ENCODE measurements around the gene HHLA2.
"Not testable (repeated sequence)": the region's sequence is repeated elsewhere in the genome, so short reads cannot be mapped to it uniquely, and the experiment has no call there.

HHLA2 gene, protein sequence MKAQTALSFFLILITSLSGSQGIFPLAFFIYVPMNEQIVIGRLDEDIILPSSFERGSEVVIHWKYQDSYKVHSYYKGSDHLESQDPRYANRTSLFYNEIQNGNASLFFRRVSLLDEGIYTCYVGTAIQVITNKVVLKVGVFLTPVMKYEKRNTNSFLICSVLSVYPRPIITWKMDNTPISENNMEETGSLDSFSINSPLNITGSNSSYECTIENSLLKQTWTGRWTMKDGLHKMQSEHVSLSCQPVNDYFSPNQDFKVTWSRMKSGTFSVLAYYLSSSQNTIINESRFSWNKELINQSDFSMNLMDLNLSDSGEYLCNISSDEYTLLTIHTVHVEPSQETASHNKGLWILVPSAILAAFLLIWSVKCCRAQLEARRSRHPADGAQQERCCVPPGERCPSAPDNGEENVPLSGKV

DNA sequence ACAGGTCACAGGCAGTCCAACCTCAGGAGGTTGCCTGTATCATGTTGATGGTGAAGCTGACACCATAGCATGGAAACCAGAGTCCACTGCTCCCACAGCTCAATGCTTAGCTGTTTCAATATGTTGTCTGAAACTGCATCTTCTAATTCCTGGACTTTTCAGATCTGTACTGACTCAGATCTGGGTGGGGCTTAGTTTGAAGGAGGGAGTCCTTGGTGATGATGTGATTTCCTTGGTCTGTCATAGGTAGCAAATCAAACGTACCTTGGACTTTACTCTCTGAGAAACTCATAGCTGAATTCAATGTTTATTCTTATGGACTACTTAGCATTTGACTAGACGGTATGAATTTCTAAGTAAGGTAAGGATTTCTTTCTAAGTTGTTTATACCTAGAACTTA lies at the start of gene HHLA2:
HHLA2 (plus strand) TSS at position 310 of the 400 bp plus-strand sequence. CDS start 55,266 bp downstream, outside the sequence.
- no peak for DNase-seq

DNA sequence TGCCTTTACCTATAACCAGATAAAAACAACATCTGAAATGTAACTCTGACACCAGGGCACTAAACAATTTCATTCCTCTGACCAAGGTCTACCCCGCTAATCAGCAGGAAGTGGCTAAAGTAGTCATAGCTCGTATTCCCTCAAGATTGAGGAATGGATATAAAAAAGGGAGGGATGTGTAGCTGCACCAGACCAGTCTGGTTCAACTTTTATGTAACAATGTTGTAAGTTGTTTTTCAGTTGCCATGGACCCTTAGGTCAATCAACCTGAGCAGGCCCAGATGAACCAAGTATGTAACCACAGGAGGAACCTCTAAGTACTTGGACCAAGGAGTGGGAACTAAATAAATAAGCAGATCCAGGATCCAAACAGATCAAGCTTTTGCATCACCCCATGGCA lies 45.7 kb upstream of the HHLA2 start:
- no peak for DNase-seq

DNA sequence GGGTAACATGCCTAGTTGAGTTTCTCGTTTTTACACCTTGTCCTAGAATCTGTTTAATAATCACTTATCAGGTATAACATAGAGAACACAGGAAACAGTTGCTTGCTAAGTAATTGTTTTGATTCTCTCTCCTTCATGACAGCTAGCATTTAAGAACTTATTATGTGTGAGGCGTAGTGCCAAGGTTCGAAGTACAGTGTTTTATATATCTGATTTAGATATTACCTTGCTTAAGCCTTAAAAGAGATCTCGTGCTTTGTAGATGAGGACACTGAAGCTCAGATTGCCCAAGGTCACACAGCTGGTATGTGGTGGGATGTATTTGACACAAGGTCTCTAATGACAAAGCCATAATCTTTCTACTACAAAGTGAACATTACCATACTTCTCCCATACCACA lies 45.1 kb upstream of the HHLA2 start:
- DNase-seq = no peak

DNA sequence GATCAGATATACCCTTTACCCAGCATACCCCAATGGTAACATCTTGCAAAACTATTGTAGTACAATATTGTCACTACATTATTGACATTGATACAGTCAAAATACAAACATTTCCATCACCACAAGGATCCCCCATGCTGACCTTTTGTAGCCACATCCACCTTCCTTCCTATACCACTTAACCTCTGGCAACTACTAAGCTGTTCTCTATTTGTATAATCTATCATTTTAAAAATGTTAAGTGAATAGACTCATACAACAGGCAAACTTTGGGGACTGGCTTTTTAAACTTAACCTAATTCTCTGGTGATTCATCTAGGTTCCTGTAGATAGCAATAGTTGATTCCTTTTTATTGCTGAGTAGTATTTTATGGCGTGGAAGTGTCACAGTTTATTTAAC lies 44.5 kb upstream of the HHLA2 start:
- DNase-seq = no peak

DNA sequence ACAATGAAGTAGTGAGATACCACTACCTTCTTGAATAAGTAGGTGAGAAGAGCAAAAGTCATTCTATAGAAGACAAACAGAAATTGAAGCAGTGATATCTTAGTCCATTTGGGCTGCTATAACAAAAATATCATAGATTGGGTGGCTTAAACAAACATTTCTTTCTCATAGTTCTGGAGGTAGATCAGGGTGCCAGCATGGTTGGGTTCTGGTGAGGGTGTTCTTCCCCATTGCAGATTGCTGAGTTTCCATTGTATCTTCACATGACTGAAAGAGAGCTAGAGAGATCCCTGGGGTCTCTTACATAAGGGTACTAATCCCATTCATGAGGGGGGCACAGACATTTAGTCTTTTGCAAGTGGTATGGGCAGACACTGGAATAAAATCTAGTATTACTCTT lies 41.2 kb upstream of the HHLA2 start:
- DNase-seq = no peak

DNA sequence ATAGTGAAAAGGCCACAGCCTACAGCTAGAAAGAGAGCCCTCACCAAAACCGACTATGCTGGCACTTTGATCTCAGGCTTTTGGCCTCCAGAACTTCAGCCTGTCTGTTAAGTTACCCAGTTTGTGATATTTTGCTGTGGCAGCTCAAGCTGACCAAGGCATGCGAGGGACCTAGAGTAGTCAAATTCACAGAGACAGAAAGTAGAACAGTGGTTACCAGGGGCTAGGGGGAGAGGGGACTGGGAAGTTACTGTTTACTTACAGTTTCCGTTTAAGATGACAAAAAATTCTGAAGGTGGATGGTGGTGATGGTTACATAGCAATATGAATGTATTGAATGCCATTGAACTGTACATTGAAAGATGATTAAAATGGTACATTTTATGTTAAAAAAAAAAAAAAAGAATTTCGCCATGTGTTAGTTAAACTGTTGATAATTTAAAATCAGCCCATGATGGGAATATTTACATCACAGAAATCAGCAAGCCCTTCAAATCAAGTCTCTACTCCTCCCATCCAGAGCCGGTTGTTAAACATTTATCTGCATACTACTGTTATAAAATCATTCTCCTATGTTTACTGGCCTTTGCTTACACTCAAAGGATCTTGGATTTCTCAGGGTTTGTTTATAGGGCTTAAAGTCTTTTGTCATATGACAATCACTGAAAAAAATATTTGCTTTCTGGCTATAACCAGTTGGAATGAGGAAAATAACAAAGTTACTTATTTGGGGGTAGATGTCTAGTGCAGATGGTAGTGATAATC lies 31.6 kb upstream of the HHLA2 start:
- not testable (repeated sequence) for DNase-seq

DNA sequence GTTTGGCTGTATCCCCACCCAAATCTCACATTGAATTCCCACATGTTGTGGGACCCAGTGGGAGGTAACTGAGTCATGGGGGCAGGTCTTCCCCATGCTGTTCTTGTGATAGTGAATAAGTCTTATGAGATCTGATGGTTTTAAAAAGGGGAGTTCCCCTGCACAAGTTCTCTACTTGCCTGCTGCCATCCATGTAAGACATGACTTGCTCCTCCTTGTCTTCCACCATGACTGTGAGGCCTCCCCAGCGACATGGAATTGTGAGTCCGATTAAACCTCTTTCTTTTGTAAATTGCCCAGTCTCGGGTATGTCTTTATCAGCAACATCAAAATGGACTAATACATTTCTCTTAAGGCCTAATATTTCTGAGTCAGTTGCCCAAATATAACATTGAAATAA lies 28.1 kb upstream of the HHLA2 start:
- not testable (repeated sequence) for DNase-seq

DNA sequence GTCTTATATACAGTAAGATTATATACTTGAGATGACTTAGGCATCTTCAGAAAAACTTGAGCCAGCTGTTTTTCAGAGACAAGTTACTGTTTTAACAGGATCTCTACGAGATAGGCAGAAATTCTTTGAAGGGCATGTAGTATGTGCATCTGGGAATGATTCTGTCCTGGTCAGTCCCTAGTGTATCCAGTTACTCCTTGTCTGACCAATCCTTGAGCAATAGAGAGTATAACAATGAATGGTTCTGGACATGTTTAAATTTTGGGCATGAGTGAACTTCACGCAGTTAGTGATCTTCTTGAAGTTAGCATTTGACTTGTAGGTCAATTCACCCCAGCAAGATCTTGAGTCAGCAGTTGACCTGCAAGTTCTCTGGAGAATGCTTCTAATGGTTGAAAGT lies 24.7 kb upstream of the HHLA2 start:
- DNase-seq = no peak

DNA sequence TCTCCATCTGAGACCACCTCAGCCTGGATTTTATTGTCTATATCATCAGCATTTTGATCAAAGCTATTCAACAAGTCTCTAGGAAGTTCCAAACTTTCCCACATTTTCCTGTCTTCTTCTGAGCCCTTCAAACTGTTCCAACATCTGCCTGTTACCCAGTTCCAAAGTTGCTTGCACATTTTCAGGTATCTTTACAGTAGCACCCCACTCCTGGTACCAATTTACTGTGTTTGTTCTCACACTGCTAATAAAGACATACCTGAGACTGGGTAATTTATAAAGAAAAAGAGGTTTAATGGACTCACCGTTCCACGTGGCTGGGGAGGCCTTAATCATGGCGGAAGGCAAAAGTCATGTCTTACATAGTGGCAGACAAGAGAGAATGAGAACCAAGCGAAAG lies 17.3 kb upstream of the HHLA2 start:
- DNase-seq = not testable (repeated sequence)

DNA sequence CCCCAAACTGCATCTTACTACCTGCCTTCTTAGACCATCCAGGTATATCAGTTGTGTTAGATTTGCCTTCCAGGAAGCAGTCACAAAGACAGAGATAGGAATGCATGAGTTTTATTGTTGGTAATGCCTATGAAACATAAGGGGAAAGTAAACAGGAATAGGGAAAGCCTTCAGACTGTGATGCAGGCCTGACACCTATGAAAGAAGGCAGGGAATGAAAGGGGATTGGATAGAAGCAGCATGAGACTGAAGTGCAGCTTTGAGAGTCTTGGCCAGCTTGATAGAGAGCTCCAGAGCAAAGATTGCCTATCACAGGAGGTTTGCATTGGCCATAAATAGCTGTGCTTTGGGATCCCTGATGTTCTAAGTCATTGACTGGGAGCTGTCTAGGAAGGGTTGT lies 15.9 kb upstream of the HHLA2 start:
- DNase-seq = no peak

DNA sequence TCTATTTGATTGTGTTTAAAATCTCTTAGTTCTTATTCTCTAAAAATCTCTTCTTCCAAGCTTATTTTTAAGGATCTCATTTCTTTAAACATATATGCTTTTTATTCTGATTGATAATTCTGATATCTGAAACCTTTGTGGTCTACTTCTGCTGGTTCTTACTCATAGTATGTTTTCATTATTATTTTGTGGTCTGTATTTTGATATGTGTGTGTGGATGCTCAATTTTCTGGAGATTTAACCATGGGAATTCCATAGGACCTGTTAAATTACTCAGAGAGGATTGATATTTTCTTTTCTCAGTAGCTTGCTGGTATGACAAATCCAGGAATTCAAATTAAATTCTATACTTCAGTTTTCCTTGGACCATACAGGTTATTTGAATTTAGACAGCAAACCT lies 14.7 kb upstream of the HHLA2 start:
- no peak for DNase-seq

DNA sequence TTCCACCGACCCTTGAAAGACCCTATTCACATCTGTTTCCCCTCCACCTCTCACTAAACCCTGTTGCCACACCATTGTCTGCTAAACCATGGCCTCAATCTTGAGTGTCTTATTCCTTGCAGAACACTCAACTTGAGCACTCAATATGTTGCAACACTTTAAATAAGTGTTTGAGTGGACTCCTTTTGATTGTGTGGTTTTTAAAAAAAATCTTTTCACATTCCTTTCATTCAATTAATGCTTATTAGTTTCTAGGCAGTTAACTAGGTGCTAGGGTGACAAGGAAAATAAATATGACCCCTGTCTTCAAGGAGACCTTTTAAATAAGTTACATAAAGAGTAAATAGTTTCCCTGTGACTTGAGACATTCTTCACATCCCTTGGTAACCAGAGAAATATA lies 13.3 kb upstream of the HHLA2 start:
- no peak for DNase-seq

DNA sequence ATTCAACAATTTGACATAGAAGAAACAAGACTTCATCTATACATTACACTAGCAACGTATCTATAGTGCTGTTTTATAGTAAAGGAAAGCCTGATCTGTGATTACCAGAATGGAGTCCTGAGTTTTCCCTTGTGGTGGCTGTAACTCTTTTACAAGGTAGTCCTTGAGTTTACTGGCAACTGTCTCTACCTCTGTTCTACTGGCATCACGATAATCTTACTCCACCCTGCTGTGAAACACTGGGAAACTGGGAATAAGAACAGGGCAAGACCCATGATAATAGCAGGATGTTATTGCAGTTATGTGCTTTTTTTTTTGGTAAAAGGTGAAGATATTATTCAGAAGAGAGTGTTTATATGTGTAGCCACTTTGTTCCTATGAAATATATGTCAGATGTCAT lies 12.4 kb upstream of the HHLA2 start:
- DNase-seq = no peak

DNA sequence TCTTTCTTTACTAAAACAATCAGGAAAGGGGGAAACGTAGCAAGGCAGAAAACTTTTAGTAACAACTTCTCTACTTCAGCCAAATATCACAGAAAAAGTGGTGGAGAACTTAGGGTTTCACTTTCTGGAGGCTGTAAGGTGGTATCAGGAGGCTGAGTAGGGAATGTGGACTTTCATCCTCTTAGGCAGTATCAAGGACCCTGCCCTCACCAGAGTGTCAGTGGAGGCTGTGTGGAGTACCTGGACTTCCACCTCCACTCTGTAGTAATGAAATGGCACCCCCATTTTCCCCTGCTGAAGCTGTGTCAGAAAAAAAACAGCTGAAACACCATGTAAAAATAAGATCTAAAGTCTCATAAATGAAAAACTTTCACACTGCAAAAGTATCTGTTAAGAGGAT lies 11.2 kb upstream of the HHLA2 start:
- DNase-seq = no peak

DNA sequence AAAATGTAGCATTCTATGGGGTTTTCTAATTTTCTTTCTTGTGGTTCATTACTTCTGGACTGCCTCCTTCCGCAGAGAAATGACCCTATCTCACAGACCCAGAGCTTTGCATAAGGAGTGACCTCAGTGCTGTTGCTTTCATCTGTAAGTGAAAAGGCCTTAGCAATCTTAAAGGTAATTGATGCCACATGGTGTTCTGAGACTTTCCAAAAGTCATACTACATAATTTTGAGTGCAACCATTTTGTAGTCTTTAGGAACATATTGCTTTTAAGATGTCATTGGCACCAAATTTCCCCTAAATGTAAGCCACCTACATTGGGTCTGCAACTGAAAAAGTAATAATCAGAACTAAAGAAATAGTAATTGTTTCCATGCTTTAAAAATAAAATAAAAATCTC lies 9.2 kb upstream of the HHLA2 start:
- DNase-seq = no peak

DNA sequence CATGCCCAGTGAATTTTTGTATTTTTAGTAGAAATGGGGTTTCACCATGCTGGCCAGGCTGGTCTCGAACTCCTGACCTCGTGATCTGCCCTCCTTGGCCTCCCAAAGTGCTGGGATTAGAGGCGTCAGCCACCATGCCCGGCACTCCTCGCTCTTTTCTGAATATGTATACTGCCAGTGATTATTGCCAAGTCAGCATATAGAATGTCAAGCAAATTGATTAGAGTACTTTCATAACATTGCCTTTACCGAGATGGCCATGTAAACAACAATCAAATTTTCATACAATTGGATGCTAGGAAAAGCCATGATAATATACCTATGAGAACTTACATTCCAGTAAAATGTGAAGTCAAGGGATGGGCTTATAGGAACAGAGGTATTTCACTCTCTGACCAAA lies 8.2 kb upstream of the HHLA2 start:
- not testable (repeated sequence) for DNase-seq

DNA sequence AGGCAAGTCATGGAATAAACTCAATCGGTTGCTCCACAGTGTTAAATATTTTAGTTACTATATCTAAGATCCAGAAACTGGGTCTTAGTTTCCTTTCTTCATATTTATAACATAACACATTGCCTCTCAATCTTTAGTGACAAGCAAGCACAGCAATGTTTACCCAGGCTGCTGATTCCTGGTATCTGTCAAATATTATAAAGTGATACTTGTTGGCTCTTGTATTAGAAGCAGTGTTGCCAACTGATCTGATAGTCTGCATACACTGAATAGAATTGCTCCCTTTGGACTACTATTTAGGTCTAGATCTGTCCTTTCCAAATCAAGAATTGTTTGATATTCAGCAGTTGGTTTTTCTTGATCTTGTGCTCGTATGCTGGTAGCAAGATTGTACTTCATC lies 7.2 kb upstream of the HHLA2 start:
- DNase-seq = no peak

DNA sequence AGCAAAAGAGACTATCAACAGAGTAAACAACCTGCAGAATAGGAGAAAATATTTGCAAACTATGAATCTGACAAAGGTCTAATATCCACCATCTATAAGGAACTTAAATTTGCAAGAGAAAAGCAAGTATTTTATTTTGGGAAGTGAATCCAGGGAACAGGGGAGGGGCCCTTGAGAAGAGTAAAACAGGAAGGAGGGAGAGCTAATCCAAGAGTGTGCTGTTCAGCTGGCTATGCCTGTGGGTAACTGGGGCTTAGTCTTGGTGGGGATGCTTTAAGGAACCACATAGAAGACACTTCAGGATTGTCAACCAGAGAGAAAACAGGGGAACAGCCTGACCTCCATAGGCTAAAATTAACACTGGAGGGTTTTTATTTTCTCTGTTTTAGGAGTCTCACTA lies 3.9 kb upstream of the HHLA2 start:
- no peak for DNase-seq

DNA sequence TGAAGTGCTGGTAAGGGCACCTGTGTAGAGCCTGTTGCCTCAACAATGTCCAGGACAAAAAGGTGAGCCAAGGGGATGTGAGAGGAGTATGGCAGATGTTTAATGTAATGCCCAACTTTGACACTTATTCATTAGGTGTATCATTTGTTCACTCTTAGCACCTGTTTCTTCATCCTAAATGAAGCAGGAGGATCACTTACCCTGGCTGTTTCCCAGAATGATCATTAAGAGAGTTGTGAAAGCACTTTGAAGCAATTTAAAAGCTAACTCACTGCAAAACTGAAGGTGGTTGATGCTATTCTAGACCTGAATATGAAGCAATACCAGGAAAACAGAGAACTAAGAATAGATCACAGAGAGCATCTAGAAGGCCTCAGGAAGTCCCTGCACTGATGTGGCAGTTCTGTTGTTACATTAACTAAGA lies 3.4 kb upstream of the HHLA2 start:
- DNase-seq = no peak

DNA sequence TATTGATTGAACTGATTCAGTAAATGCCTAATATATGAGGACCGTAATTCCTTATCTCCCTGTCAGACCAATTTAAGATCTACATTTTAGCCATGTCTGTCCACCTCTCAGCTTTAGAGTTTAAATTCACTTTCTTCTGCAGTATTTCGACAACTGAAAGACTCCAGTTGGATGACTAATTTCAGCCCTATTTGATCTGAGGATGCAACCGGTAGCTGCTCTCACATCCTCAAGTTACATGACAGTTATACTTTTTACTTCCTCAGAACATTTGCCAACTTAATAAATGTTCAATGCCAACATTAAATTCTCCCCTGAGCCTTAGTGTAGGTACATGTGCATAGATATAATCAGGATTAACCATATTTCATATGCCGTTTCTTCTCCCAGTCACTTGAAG lies 2.5 kb upstream of the HHLA2 start:
- DNase-seq = no peak

DNA sequence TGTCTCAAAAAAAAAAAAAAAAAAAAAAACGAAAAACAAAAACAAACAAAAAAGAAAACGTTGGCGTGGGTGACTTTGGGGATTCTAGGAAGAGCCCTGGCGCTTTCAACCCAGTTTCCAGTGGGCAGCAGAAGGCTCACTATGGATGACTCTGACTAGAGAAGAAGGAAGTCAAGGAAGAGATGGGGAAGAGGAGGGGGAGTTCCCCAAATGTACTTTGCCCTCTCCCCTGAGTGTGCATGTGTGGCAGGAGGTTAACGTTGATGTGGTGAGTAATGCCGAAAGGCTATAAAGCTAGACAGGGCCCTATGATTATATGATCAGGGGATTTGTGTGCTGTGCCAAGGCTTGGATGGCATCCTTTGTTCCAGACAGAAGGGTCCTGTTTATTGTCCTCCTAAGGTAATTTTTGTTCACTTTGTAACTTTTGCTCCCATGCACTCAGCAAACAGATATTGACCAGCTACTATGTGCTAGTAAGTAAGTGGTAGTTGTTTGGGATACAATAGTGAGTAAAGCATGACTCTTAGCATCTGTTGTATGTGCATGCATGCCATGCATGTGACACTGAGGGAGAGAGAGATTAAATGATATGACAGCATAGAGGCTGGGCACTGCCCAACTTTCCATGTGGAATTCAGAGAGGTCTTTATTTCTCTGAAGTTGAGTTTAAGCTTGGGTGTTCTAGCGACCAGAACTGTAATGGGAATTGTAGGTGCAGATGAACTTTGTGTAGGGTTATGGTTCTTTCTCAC lies 750 bp upstream of the HHLA2 start:
- no peak for DNase-seq

DNA sequence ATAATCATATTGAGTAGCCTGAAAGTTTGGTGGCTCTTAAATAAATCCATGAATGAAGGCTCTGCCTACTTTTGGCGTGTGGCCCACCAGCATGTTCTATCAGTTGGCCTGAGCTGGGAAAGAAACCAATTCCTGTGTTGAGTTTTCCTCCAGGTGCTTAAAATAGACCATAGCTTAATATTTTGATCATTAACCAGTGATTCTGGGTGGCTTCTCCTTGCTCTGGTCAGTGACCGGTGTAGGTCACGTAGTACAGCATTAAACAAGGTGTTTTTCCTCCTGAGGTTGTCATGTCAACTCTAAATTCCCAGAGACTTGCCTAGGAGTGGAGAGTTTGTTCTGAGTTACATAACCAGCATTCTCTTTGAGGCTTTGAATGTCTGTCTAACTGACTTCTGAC lies 1.3 kb downstream of the HHLA2 start:
- DNase-seq = no peak

DNA sequence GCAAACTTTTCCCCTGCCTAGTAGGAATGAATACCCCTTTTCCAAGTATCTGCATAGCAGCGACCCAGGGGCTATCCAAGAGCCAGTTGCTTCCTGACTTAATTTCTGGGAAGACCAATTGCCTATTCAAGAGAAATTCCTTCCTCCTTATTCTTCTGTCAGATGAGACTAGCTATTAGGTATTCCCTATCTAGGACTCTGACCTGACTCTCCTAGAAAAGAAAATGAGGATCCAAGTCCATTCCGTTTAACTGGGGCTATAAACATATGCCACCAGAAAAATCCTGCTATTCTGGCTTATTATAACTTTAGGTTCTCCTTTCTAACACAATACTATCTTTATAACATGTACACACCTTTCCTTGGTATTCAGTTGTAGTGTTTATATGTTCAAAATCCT lies 1.7 kb downstream of the HHLA2 start:
- no peak for DNase-seq

All from femur (tissue), 1 donor.